AG09309 (cell line): Measurements from ENCODE around the gene KIAA0232.

ENCODE experiments used
- DNase-seq: peaks from one replicate; pipeline ENCODE4 v3.0.0-alpha.2; 2010; ENCODE audit warnings: low read depth
- H3K4me3 ChIP-seq: 2 replicates; pipeline ENCODE4 v1.5.1; 2011; ENCODE audit warnings: mild to moderate bottlenecking, low read depth, low read length, moderate library complexity; ENCODE audit not compliant: control insufficient read depth
- TF ChIP-seq, protein P1 (sequence below): IDR thresholded peaks from 2 replicates; pipeline ENCODE4 v1.5.1; 2011; ENCODE audit warnings: mild to moderate bottlenecking, low read depth, low read length, inconsistent platforms; ENCODE audit not compliant: insufficient read depth, control insufficient read depth; ENCODE audit errors: missing control alignments

The KIAA0232 gene

DNA sequence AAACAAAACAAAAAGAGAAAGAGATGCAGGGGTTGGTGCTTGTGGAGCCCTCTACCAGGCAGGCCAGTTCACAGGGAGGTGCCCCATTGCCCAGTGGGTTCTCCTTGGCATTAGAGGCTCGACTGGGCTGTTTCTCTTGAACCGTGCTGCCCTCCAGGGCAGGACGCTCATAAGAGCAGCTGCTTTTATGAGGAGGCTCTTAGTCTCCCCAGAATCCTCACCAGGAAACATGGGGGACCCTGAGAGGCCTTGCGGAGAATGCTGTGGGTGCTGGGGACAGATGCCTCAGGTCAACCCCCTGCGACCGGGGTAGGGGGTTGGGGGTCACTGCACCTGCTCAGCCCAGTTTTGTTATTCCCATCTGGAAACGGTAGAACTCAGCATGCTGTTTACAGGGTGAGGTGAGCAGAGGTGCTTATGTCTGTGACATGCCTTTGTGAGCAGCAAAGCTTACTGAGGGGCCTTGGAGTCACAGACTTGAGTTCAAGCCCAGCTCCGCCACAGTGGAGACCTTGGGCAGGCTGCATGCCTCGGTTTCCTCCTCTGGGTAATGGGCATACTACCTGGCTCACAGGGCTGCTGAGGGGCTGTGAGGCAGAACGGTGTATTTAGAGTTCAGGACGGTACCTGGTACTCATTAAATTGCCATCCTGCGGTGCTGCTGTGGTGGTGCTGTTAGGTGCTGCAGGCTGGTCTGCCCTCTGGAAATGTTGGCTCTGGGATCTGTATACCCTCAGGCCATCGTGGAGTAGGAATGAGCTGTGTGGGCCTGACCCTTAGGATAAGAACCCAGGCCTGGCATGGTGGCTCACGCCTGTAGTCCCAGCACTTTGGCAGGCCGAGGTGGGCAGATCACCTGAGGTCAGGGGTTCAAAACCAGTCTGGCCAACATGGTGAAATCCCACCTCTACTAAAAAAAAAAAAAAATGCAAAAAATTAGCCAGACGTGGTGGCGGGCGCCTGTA, 132.8 kb downstream of the KIAA0232 start:
- TF ChIP-seq, protein P1, sequence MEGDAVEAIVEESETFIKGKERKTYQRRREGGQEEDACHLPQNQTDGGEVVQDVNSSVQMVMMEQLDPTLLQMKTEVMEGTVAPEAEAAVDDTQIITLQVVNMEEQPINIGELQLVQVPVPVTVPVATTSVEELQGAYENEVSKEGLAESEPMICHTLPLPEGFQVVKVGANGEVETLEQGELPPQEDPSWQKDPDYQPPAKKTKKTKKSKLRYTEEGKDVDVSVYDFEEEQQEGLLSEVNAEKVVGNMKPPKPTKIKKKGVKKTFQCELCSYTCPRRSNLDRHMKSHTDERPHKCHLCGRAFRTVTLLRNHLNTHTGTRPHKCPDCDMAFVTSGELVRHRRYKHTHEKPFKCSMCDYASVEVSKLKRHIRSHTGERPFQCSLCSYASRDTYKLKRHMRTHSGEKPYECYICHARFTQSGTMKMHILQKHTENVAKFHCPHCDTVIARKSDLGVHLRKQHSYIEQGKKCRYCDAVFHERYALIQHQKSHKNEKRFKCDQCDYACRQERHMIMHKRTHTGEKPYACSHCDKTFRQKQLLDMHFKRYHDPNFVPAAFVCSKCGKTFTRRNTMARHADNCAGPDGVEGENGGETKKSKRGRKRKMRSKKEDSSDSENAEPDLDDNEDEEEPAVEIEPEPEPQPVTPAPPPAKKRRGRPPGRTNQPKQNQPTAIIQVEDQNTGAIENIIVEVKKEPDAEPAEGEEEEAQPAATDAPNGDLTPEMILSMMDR: no peak
- no peak overlapping the region for H3K4me3 ChIP-seq
- no peak for DNase-seq

DNA sequence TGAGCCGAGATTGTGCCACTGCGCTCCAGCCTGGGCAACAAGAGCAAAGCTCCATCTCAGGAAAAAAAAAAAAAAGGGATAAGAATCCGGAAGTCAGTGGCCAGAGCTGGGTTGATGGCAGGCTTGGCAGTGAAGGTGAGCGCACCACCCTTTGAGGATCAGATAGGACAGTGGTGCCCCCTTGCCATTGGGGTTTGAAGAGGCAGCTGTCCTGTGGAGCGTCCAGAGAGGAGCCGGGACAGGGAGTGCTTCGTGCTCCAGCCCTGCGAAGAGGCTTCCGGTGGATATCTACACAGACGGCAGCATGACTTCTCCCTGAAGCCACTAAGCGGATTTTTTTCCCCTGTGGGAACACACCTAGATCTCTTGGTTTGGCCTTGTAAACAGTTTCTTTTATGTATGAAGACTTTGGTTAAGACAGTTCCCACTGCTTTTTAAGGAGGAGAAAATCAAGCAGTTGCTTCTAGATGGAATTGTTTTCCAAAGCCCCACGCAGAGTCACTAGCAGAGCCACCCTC, 133.6 kb downstream of the KIAA0232 start:
- no peak for DNase-seq
- no peak overlapping the region for H3K4me3 ChIP-seq
- TF ChIP-seq, protein P1: no peak

- TF ChIP-seq, protein P1: no peak
- H3K4me3 ChIP-seq: no peak overlapping the region
- no peak for DNase-seq
Observed at GRCh38 chr4:6916587-6917460, 134.3 kb downstream of the KIAA0232 start.

GRCh38 chr4:6917461-6918271, 135.1 kb downstream of the KIAA0232 start:
- TF ChIP-seq, protein P1: peak; percentile 23
- no peak overlapping the region for H3K4me3 ChIP-seq
- no peak for DNase-seq

DNA sequence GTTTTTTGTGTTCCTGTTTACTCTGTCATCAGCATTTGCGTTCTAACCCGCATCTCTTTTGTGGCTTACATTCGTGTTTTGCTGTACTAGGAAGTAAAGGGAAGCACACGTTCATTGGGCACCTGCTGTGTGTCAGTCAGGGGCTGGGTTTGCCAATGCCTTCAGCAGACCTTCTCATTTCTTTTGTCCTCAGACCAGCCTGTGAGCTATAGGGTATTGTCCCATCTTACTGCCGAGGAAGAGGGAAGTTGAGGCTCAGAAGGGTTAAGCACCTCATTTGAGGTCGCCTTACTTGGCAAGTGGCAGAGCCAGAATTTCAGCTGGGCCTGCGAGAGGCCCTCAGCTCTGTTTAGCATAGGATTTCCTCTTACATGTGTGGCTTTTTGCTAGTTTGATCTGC, 135.8 kb downstream of the KIAA0232 start:
- DNase-seq: no peak
- TF ChIP-seq, protein P1: no peak

GRCh38 chr4:6920171-6920570, 137.6 kb downstream of the KIAA0232 start:
- no peak overlapping the region for H3K4me3 ChIP-seq
- DNase-seq: no peak
- TF ChIP-seq, protein P1: no peak

More for the DNA sequence above, 135.8 kb downstream of the KIAA0232 start:
- no peak overlapping the region for H3K4me3 ChIP-seq
